ENCODE results near the gene OXER1. TPM values are rescaled to one million over a fixed set of nuclear protein-coding genes. Genes with fewer than 3 reads are reported as not detected.
"Not testable (repeated sequence)": the region's sequence is repeated elsewhere in the genome, so short reads cannot be mapped to it uniquely, and the experiment has no call there.

OXER1 gene
- total RNA-seq, 1 donor from 2014 or later: 0.84 TPM

DNA sequence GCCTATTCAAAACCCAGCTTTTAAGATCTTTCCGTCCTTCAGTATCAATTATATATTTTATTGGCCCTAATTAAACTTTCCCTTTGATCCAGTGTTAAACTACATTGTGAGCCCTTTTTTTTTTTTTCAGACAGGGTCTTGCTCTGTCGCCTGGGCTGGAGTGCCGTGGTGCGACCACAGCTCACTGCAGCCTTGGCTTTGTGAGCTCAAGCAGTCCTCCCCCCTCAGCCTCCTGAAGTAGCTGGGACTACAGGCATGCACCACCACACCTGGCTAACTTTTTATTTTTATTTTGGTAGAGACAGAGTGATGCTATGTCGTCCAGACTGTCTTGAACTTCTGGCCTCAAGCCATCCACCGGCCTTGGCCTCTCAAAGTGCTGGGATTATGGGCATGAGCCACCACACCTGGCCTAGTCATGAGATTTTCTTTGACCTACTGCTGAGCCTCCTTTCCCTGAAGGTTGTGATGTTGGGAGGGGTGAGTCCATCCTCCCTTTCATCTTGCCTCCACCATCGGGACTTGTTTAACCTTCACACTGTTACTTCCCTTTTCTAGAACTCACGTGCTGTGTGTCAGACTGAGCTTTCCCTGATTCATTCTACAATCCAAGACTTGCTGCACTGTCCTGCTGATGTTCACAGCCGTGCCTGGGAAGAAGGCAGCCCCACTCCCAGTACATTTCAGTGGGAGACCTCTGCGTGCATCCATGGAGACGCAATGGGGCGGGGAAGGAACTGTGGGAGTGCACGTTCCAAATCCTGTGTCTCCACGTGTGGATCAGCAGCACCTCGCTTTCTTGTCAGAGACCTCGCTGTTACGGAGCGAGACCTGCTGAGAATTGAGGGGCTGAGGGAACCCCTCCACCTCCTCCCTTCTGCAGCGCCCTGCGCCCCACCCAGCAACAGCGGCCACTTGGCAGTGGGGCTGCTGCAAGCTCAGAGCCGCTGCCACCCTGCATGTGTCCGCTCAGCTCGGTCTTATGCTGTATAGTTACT lies 10.8 kb downstream of the OXER1 start:
- no peak for DNase-seq (ENCODE audit: low spot score)

DNA sequence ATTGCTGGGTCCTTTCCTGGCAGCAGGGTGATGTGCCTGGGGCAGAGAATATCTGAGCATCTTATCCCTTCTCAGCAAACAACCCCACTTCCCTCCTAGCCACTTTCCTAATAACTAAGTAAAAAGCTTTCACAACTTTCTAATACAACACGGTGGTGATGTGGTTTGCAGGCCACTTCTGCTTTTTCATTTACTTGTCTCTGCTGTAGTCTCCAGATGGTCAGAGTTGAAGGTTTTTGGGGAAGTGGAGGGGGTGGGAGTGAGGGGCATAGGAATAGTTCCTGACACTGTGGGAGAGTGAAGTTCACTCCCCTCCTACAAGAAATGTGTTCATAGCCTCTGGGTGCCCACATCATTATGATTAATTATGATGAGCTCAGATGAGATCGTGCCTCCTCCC lies 11.6 kb downstream of the OXER1 start:
- no peak for DNase-seq (ENCODE audit: low spot score)

DNA sequence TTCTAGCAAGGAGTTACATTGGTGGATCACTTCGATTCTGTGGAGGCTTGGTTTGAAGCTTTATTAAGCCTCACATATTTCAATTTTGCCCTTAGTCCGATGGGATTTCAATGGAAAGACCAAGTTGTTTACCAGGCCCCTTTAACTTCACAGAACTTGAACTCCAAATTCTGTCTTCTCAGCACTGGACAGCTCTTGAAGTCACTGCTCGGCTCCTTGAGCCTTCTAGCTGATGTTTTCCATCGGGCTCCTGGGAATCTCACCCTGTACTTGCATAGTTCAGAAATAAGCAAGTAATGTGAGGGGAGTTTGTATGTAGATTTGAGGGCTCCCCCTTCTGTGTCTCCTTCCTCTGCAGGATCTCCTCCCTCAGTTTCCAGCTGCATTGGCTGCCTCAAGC lies 15.1 kb downstream of the OXER1 start:
- no peak for DNase-seq (ENCODE audit: low spot score)

DNA sequence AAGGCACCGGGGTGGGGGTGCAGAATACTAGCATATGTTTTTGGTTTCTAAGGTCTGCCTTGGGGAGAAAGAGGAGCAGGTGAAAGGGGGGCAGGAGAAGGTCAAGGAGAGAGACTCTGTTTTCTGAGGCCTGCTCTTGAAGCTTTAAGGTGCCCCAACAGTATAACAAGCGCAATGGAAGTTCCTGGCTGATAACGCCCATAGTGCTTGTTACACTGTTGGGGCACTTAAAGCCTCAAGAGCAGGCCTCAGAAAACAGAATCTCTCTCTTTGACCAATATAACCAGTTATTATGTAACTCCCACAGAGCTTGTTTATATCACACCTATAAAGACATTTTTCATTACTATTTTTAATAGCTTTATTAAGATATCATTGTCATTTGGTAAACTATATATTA lies 16.5 kb downstream of the OXER1 start:
- no peak for DNase-seq (ENCODE audit: low spot score)

DNA sequence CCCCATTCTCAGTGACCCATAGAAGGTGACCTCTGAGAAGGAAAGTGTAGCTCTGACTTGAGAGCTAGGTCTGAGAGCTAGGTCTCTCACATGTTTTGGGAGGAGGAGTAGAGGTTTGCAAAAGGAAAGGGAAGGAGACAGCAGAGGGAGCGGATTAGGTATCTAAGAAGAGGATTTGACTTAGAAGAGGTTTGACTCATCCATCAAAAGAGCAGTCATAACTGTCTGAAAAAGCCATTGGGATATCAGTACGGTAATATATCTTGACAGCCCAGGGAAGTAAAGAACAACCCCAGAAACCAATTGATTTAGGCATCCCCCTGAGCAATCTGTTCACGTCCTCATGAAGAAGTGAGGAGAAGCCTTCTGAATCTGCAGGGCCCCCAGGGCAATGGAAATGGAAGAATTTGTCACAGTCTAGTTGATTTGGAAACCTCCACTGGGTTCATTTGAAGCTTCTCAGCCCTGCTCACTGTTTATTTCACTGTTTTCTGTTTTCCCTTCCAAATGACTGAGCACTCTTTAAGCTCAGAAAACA lies 19.3 kb downstream of the OXER1 start:
- no peak for DNase-seq (ENCODE audit: low spot score)

DNA sequence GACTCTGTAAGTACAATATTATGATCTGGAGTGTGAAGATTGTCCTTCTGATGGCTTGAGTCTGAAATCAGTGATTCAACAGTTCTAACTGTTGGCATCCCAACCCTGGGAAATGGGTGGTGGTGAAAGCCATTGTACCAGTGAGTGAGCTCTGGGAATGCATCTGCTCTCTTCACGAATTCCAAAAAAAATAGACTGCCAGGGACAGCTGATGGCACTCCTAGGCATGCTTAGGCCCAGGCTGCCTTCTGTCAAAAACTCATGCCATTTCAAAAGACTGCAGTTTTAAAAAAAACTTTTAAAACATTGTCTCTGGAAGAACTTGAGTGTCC lies 20.3 kb downstream of the OXER1 start:
- DNase-seq (ENCODE audit: low spot score): no peak

DNA sequence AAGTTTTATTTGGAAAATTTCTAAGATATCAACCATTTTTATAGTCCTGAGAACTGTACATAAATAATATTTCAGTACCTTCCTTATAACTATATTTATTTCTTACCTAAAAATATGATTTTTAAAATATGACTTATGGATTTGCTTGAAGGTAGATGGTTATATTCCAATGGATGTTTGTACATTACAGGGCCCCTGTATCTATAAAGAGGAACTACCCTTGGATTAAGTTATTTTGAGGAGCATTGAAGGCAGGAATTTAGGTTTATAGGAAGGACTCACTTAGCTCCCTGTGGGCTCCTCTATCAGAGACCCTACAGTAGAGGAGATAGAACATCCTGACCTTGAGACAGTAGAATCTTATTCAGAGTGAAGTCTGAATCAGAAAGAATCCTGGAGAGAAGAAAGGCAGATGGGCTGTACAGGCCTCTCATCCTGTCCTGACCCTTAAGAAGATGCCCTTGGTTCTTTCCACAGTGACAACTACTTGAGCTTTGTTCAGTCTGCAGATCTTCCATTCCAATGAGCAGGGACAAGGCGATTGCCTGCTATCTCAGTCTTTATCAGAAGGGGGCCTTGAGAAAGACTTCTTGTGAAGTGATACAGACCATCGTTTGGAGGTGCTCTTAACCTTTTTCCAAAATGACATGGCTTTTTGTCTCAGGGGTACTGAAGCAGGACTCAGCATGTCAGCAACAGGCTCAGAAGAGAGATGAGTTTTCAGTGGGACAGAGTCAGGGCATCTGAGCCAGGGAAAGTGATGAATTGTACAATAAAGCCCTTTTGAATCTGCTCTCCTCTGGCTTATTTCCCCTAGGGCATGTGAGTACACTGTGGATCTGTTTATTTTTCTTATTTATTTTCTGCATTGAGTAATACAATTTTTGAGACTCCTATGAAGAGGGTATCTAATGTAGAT lies 20.9 kb downstream of the OXER1 start:
- DNase-seq (ENCODE audit: low spot score): no peak

DNA sequence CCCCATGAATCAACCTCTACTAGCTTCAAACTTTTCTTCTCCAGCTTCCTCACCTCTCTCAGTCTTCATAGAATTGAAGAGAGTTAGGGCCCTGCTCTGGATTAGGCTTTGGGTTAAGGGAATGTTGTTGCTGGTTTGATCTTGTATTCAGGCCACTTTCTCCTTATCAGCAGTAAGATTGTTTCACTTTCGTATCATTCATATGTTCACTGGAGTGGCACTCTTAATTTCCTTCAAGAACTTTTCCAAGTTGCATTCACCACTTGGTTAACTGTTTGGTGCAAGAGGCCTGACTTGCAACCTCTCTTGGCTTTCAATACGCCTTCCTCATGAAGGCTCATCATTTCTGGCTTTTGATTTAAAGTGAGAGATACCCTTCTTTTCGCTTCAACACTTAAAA lies 22.8 kb downstream of the OXER1 start:
- DNase-seq (ENCODE audit: low spot score): no peak

DNA sequence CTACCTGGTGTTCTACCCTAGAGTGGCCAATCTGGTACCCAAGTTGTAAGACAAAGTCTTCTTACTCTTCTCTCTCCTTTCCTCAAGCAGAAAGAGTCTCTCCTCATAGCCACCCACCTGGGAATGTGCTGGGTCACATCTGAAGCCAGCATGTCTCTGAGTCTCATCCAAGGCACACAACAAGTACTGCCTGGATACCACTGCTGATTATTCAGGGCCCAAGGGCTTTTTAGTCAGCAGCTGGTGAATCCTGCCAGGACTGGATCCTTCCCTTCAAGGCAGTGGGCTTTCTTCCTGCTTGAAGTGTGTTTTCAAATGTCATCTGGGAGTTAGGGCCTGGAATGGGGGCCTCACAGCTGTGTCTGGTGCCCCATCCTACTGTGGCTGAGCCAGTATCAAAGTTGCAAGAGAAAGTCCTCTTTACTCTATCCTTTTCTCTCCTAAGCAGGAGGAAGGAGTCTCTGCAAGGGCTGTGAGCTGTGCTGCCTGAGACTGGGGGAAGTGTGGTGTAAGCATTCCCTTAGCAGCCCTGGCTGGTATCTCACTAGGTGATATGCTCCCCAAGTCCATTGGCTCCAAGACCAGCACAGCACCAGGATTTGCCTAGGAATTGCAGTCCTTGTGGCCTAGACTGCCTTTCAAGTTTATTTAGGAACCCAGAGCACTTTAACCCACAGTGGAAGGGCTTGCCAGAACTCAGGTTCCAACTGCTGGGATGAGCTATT lies 27.2 kb downstream of the OXER1 start:
- no peak for DNase-seq (ENCODE audit: low spot score)

DNA sequence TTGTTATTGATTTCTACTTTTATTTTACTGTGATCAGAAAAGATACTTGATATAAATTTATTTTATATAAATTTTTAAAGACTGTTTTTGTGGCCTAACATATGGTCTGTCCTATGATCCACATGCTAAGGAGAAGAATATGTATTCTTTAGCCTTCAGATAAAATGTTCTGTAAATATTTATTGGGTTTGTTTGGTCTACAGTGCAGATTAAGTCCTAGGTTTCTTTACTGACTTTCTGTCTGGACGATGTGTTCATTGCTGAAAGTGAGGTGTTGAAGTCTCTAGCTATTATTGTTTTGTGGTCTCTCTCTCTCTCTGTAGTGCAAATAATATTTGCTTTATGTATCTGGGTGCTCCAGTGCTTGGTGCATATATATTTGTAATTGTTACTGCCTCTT lies 30.1 kb downstream of the OXER1 start:
- DNase-seq (ENCODE audit: low spot score): no peak

DNA sequence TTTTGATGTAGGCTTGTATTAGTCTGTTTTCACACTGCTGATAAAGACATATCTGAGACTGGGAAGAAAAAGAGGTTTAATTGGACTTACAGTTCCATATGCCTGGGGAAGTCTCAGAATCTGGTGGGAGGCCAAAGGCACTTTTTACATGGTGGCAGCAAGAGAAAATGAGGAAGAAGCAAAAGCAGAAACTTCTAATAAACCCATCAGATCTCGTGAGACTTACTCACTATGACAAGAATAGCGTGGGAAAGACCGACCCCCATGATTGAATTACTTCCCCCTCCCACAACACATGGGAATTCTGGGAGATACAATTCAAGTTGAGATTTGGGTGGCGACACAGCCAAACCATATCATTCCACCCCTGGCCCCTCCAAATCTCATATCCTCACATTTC lies 32.6 kb downstream of the OXER1 start:
- not testable (repeated sequence) for DNase-seq (ENCODE audit: low spot score)

DNA sequence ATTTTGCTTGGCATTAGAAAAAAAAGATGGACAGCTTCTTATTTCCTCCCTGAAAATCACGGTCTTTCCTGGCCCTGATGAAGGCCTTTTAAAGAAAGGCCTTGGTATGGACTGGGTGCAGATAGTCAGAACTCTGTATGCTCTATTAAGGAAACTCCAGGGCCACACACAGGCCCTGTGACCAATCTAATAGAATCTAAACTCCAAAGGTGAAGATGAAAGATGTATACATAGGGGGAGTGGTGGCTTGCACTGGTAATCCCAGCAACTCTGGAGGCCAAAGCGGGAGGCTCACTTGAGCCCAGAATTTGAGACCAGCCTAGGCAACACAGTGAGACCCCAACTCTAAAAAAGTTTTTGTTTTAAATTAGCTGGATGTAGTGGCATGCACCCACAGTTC lies 37.3 kb downstream of the OXER1 start:
- DNase-seq (ENCODE audit: low spot score): no peak

DNA sequence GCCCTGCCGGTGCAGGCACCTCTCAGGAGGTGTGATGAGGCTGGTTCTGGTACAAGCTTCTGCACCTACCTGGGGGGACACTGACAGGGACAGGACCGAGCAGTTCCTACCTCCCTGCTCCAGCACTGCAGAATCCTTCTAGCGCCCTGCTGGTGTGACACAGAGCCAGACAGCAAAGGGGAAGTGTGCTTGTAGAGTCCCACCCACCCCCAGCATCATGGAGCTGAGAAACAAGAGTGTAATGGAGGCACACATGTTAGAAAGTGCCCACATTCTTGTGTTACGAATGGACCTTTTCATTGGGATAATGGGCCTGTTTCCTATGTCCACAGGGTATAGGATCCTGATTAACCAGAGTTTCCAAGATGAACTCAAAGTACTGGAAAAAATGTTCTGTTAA lies 38.3 kb downstream of the OXER1 start:
- no peak for DNase-seq (ENCODE audit: low spot score)

DNA sequence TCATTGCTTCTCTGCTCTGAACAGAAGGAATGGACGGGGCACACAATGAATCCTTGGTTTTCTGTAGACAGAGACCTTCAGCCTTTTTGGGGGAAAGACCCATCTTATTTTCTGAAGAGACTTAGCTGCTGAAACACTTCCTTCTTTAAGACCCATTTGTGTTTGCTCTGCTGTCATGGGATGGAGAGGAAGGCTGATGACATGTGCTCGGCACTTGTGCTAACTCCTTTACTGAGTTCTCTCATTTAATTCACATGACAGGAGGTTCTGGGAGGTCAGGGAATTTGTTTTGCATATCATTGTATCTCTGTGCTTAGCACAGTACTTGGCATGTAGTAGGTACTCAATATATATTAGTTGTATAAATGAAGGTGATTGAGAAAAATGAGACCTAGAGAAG lies 39.0 kb downstream of the OXER1 start:
- DNase-seq (ENCODE audit: low spot score): no peak

DNA sequence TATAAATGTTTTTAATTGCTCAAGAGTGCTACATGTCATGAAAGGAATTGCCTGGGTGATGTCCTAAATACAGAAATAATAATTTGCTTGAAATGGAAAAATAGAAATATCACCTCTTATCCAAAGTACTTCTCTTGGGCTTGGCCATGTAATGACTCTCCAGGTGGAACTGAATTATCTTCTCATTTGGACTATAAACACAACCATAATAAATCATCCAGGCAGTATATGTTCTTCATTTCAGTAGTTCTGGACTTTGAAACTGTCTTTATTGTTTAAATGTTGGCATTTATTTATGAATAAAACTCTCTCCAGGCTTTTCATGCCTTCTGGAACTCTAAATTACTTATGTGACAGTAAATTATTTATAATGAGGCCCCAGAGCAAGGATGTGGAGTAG lies 40.5 kb downstream of the OXER1 start:
- no peak for DNase-seq (ENCODE audit: low spot score)

DNA sequence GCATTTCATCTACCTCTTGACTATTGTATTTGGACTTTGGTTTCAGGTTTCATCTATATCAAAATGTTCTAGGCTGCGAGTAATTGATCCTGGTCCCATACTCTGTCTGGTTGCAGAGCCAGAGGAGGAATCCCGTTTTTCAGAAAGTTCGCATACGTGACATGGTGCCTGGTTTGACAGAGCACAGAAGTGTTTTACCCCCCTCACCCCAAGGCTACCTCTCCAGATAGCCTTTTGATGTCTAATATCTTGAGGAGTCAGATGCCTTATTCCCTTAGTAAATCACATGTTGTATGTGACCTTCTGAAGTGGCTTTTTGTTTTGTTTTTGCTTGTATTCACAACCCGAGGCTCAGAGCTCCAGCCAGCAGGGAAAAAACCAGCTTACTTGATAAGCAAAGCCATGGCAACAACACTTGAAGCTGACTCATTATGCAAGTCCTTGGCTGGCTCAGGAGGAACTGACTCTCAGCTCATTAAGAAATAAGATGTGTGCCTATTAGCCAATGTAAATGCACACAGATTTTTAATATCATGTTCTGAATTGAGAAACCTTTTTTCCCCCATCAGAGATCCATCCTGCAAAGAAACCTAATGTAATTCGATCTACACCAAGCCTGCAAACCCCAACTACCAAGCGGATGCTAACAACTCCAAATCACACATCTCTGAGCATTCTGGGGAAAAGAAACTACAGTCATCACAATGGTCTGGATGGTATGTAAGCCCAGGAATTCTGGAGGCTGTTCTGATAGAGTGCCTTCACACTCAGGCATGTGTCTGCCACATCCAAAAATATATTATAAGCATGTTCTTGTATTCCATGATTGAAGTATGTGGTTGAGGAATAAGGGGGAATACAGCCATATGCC lies 41.4 kb downstream of the OXER1 start:
- DNase-seq (ENCODE audit: low spot score): no peak

DNA sequence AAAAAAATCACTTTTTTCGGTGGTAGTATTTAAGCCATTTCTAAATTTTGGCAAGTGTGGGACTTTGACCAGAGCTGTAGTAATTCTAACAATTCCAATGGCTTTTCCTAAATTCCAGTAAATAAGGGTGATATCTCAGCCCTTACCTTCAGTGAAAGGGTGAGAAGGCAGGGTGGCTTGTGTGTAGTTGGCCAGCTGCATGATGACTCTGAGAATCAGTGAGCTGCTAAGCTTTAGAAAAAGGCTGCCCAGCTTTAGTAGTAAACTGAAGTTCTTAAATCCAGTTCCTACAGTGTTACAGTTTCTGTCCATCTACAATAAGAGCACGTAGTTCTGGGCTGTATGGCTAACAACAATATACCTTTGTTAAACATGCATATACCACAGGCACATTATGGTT lies 42.0 kb downstream of the OXER1 start:
- DNase-seq (ENCODE audit: low spot score): no peak

DNA sequence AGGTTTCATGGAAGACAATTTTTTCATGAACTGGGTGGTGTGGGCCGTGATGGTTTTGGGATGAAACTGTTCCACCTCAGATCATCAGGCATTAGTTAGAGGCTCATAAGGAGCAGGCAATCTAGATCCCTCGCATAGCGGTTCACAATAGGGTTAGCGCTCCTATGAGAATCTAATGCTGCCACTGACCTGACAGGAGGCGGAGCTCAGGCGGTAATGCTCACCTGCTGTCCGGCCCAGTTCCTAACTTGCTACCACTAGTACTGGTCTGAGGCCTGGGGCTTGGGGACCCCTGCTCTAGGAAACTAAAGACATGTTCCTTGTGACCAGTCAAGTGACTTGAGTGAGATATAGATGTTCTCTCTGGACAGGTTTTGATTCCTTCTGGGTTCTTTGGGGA lies 49.2 kb downstream of the OXER1 start:
- no peak for DNase-seq (ENCODE audit: low spot score)

DNA sequence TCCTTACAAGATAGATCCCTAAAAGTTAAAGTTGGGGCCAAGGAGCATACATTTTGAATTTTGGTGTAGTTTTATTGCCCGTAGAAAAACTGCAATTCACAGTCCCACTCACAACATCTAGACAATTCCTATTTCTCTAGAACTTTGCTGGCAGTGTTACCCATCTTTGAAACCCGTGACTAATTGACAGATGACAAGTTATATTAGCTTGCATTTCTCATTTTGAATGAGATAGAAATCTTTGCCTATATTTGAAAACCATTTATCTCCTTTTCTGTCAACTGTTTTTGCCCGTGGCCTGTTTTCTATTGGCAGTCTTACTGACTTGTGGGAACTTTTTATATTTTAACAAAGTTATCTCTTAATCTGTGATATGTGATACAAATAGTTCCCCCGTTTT lies 50.0 kb downstream of the OXER1 start:
- no peak for DNase-seq (ENCODE audit: low spot score)

DNA sequence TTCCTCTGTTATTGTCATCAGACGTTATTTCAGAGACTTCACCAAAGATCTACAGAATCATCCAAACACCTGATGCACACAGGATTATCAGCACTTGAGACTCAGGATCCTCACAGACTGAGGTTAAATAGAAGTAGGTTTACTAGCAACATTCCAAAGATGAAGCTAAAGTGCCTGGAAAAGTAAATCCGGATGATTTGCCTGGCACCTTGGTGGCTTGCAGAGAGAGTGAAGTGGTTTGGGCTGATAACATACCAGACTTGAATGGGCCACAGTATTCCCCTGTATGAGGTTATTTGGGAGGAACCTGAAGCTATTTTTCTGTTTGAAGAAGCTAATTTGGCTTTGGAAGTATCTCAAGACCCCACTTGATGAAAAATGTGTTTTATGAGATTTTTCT lies 51.0 kb downstream of the OXER1 start:
- no peak for DNase-seq (ENCODE audit: low spot score)

Data from mesenteric fat pad (tissue), 1 donor.